Caco-2 (cell line): ENCODE data around the gene MFN1. TPM values are rescaled to one million over a fixed set of nuclear protein-coding genes. Genes with fewer than 3 reads are reported as not detected.

Experiments
- BruUV-seq: library from RNA; stranded (reverse); fragments of 400-500 nt; replicated peaks from 2 replicates; lab custom pipeline; 2021; lab: Mats Ljungman, UMichigan
- CTCF ChIA-PET: fragments of 300-600 bp; sonication (Branson Sonifier 250); formaldehyde crosslinking; loops from one replicate; lab custom pipeline; 2022; ENCODE audit warnings: antibody characterized with exemption; lab: Charles Lee
- POLR2A ChIA-PET: fragments of 300-600 bp; sonication (Branson Sonifier 250); formaldehyde crosslinking; loops from one replicate; lab custom pipeline; 2022; ENCODE audit warnings: antibody characterized with exemption; lab: Charles Lee
- DNase-seq, 2 experiments: peaks; one replicate each; pipeline versions ENCODE4 v3.0.0 to v3.0.0-alpha.2; 2020 to 2022
- H3K27me3 ChIP-seq: replicated peaks from 2 replicates; pipeline ENCODE4 v1.6.0; 2011; ENCODE audit warnings: low read length; ENCODE audit not compliant: control insufficient read depth, insufficient read depth
- H3K36me3 ChIP-seq: 2 replicates; pipeline ENCODE4 v1.5.1; 2011; ENCODE audit warnings: low read length; ENCODE audit not compliant: control insufficient read depth, insufficient read depth
- H3K4me1 ChIP-seq: fragments of 250-450 bp; sonication (Bioruptor Pico); 2 replicates; pipeline ENCODE4 v1.5.1; 2020; ENCODE audit warnings: mild to moderate bottlenecking
- H3K4me3 ChIP-seq: 2 replicates; pipeline ENCODE4 v1.5.1; 2011; ENCODE audit warnings: low read depth, mild to moderate bottlenecking, control low read depth, low read length
- H3K9me3 ChIP-seq: fragments of 250-450 bp; sonication (Bioruptor Pico); 2 replicates; pipeline ENCODE4 v1.5.1; 2020; ENCODE audit warnings: mild to moderate bottlenecking, moderate library complexity
- H3K27ac Mint-ChIP-seq: one replicate; pipeline ENCODE4 v1.8.0; 2022; ENCODE audit warnings: mixed read lengths; ENCODE audit not compliant: unreplicated experiment
- H3K27me3 Mint-ChIP-seq: one replicate; pipeline ENCODE4 v1.8.0; 2022; ENCODE audit warnings: mixed read lengths; ENCODE audit not compliant: insufficient read depth, unreplicated experiment
- H3K36me3 Mint-ChIP-seq: one replicate; pipeline ENCODE4 v1.8.0; 2022; ENCODE audit warnings: mild to moderate bottlenecking, mixed read lengths; ENCODE audit not compliant: insufficient read depth, unreplicated experiment
- H3K4me1 Mint-ChIP-seq: one replicate; pipeline ENCODE4 v1.8.0; 2022; ENCODE audit warnings: low read depth, mixed read lengths; ENCODE audit not compliant: unreplicated experiment
- H3K4me3 Mint-ChIP-seq: one replicate; pipeline ENCODE4 v1.8.0; 2022; ENCODE audit warnings: mild to moderate bottlenecking, moderate library complexity, mixed read lengths; ENCODE audit not compliant: unreplicated experiment
- H3K9me3 Mint-ChIP-seq: one replicate; pipeline ENCODE4 v1.8.0; 2022; ENCODE audit warnings: mixed read lengths; ENCODE audit not compliant: unreplicated experiment
- intact Hi-C: fragments of 100-400 bp; cut with micrococcal nuclease; formaldehyde crosslinking; loops from one replicate; pipeline ENCODE4 v1.10.0; 2022; ENCODE audit not compliant: unreplicated experiment
- total RNA-seq: library from RNA; stranded (reverse); gene quantifications from 2 replicates; pipeline ENCODE4 v1.2.3, GENCODE V29; 2022
- TF ChIP-seq, protein P1 (sequence below), 2 experiments: fragments of 200-600 bp in 1 of 2; IDR thresholded peaks; 1 replicate in 1 of 2; 2 replicates in 1 of 2; pipeline versions ENCODE4 v1.5.1 to v1.8.0; 2011 to 2022; ENCODE audit warnings: antibody characterized with exemption in 1 of 2, control low read depth in 1 of 2, inconsistent platforms in 1 of 2, low read depth in 1 of 2, low read length in 1 of 2, mild to moderate bottlenecking in 1 of 2, moderate library complexity in 1 of 2; ENCODE audit not compliant: insufficient read depth in 1 of 2, severe bottlenecking in 1 of 2, unreplicated experiment in 1 of 2

The MFN1 gene
- total RNA-seq, 1 experiment from 2014 or later, result 53.9 TPM

DNA sequence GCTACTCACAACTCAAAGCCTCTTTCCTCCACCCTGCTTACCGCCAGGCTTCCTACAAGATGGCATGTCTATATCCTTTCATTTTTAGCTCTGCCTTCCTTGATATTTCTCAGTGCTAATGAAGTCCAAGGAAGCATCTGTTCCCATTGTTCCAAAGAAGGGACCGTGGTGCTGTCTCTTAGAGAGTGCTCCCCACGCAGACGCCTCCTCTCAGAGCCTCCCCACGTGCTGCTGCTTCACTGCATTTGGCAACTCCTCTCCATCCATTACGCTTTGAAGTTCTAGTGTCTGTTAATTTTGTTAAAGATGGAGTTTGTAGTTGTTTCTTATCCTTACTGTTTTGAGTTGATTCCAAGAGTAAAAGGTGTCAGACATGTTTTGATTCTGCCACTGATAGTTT is 77.6 kb downstream of the MFN1 start:
- DNase-seq, result no peak
- Histone ChIP-seq H3K27me3 (no peaks in the 10 kb centered on the region), H3K4me3 (no peak overlapping the region), H3K36me3 (no peaks in the 10 kb centered on the region), H3K4me1 (no peaks in the 10 kb centered on the region), H3K9me3 (no peaks in the 10 kb centered on the region)
- Mint-ChIP-seq H3K27ac (no peak overlapping the region), H3K36me3 (no peaks in the 10 kb centered on the region), H3K4me3 (no peak overlapping the region), H3K4me1 (no peaks in the 10 kb centered on the region), H3K9me3 (no peaks in the 10 kb centered on the region), H3K27me3 (no peaks in the 10 kb centered on the region)
- TF ChIP-seq, protein P1, sequence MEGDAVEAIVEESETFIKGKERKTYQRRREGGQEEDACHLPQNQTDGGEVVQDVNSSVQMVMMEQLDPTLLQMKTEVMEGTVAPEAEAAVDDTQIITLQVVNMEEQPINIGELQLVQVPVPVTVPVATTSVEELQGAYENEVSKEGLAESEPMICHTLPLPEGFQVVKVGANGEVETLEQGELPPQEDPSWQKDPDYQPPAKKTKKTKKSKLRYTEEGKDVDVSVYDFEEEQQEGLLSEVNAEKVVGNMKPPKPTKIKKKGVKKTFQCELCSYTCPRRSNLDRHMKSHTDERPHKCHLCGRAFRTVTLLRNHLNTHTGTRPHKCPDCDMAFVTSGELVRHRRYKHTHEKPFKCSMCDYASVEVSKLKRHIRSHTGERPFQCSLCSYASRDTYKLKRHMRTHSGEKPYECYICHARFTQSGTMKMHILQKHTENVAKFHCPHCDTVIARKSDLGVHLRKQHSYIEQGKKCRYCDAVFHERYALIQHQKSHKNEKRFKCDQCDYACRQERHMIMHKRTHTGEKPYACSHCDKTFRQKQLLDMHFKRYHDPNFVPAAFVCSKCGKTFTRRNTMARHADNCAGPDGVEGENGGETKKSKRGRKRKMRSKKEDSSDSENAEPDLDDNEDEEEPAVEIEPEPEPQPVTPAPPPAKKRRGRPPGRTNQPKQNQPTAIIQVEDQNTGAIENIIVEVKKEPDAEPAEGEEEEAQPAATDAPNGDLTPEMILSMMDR (IDR thresholded peaks at IDR 0.05; ENCODE audit: insufficient read depth in 1 of 2, low read depth in 1 of 2, low read length in 1 of 2, severe bottlenecking in 1 of 2, unreplicated experiment in 1 of 2), result no peak
- BruUV-seq, result no TSS peak
- ChIA-PET POLR2A (no interaction called here), CTCF (no interaction called here)
- intact Hi-C loops, result no loop called here

DNA sequence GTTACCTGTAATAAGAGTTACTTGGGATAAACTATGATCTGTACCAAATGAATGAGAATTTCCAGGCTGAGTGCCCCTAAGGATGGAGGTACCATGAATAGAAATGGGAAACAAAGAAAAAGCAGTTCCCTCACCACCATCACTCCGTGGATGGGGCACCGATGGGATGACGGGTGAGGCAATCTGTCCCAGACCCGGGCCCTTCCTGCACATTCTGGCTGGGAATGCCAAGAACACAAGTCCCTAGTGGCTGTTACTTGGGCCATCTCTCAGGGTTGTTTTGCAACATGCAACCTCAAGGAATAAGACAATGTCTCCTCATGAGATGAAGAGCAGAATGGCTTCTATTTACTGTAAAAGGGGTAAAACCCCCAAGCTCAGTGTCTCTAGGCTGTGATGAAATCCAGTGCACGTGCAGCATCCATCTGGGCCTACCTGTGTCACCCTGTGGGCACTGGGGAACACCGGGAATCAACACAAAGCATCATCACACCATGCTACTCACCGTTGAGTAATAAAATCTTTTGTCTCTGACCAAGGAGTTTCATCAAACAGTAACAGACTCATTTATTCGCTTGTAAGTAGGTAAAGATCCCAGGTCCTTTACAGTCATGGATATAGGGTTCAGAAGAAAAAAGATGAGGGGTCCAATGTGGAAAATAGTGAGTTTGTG is 81.5 kb downstream of the MFN1 start:
- H3K4me3 Mint-ChIP-seq, result no peak overlapping the region
- DNase-seq, result no peak
- BruUV-seq, result no TSS peak
- H3K27me3 ChIP-seq, result no peaks in the 10 kb centered on the region
- ChIA-PET CTCF (no interaction called here), POLR2A (no interaction called here)
- H3K9me3 Mint-ChIP-seq, result no peaks in the 10 kb centered on the region
- peaks cover 3% of the 10 kb centered on the region for H3K27me3 Mint-ChIP-seq
- H3K4me1 Mint-ChIP-seq, result no peaks in the 10 kb centered on the region
- H3K36me3 Mint-ChIP-seq, result no peaks in the 10 kb centered on the region
- intact Hi-C loops, result no loop called here
- no peak overlapping the region for H3K4me3 ChIP-seq
- no peak overlapping the region for H3K27ac Mint-ChIP-seq
- no peaks in the 10 kb centered on the region for H3K9me3 ChIP-seq
- no peaks in the 10 kb centered on the region for H3K4me1 ChIP-seq
- no peaks in the 10 kb centered on the region for H3K36me3 ChIP-seq
- TF ChIP-seq, protein P1 (IDR thresholded peaks at IDR 0.05; ENCODE audit: insufficient read depth in 1 of 2, low read depth in 1 of 2, low read length in 1 of 2, severe bottlenecking in 1 of 2, unreplicated experiment in 1 of 2), result no peak

DNA sequence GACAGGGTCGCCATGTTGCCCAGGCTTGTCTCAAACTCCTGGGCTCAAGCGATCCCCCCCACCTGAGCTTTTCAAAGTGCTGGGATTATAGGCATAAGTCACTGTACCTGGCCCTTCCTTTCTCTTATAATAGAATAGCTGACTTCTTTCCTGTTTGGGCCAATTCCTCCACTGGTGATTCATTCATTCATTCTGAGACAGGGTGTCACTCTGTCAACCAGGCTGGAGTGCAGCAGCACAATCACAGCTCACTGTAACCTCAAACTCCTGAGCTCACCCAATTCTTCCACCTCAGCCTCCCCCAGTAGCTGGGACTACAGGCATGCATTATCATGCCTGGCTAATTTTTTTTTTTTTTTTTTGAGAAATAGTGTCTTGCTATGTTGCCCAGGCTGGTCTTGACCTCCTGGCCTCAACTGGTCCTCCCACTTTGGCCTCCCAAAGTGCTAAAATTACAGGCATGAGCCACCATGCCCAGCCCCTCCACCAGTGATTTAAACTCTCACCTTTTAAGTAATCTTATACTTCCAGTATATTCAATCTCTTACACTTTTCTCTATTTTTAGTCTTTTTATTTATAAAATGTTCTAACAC is 82.9 kb downstream of the MFN1 start:
- Histone ChIP-seq H3K4me3 (no peak overlapping the region), H3K9me3 (no peaks in the 10 kb centered on the region), H3K36me3 (no peaks in the 10 kb centered on the region), H3K27me3 (no peaks in the 10 kb centered on the region), H3K4me1 (no peaks in the 10 kb centered on the region)
- ChIA-PET POLR2A (no interaction called here), CTCF (no interaction called here)
- no peak for DNase-seq
- Mint-ChIP-seq H3K36me3 (no peaks in the 10 kb centered on the region), H3K4me1 (no peaks in the 10 kb centered on the region), H3K9me3 (no peaks in the 10 kb centered on the region), H3K27ac (no peak overlapping the region), H3K27me3 (peaks cover 3% of the 10 kb centered on the region), H3K4me3 (no peak overlapping the region)
- intact Hi-C loops, result no loop called here
- TF ChIP-seq, protein P1 (IDR thresholded peaks at IDR 0.05; ENCODE audit: insufficient read depth in 1 of 2, low read depth in 1 of 2, low read length in 1 of 2, severe bottlenecking in 1 of 2, unreplicated experiment in 1 of 2), result no peak
- BruUV-seq, result no TSS peak
